ENCODE data around the gene ZFP36.

ZFP36 gene

DNA sequence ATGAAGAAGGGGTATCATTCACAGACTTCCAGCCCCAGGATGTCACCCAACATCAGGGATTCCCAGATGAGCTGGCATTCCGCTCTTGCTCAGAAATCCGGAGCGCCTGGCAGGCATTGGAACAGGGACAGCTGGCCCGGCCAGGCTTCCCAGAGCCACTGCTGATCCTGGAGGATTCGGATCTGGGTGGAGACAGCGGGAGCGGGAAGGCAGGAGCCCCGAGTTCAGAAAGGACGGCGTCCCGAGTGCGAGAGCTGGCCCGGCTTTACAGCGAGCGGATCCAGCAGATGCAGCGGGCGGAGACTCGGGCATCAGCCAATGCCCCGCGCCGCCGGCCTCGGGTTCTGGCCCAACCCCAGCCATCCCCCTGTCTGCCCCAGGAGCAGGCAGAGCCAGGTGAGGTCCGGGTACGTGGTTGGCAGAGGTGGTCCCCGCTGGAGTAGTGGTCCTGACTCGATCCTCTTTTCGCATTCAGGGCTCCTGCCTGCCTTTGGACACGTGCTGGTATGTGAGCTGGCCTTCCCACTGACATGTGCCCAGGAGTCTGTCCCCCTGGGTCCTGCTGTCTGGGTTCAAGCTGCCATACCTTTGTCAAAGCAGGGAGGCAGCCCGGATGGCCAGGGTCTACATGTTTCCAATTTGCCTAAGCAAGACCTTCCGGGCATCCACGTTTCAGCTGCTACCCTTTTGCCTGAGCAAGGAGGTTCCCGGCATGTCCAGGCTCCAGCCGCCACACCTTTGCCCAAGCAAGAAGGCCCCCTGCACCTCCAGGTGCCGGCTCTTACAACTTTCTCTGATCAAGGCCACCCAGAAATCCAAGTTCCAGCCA, 16.8 kb downstream of the ZFP36 start:
- FAIRE-seq, result no peak

- FAIRE-seq, result no peak
Measured at GRCh38 chr19:39424934-39425333, 18.3 kb downstream of the ZFP36 start.

DNA sequence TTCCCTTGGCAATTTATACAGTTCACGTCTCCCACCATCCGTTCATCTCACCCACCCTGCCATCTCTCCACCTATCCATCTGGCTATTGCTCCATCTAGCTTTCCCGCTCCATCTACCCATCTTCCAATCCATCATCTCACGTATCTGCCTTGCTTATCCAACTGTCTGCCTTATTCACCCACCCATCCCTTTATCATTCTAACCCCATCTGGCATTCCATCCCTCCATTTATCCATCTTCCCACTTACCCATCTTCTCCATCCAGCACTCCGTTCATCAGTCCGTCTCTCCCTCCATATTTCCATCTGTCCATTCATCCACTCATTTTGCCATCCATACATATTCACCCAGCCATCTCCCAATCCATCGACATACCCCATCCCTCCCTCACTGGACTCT, 19.1 kb downstream of the ZFP36 start:
- no peak for FAIRE-seq

GRCh38 chr19:39426170-39426569, 19.5 kb downstream of the ZFP36 start:
- FAIRE-seq, result no peak

DNA sequence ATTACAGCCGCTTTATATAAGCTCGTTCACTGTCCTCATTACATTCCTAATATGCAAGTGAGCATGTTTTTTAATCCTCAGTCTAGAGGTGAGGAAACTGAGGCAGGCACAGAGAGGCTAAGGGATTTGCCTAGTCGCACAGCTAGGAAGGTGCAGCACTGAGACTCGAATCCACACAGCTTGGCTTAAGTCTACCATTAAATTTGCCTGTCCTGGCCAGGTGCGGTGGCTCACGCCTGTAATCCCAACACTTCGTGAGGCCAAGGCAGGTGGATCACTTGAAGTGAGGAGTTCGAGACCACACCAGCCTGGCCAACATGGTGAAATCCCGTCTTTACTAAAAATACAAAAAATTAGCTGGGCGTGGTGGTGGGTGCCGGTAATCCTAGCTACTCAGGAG, 21.1 kb downstream of the ZFP36 start:
- FAIRE-seq, result no peak

DNA sequence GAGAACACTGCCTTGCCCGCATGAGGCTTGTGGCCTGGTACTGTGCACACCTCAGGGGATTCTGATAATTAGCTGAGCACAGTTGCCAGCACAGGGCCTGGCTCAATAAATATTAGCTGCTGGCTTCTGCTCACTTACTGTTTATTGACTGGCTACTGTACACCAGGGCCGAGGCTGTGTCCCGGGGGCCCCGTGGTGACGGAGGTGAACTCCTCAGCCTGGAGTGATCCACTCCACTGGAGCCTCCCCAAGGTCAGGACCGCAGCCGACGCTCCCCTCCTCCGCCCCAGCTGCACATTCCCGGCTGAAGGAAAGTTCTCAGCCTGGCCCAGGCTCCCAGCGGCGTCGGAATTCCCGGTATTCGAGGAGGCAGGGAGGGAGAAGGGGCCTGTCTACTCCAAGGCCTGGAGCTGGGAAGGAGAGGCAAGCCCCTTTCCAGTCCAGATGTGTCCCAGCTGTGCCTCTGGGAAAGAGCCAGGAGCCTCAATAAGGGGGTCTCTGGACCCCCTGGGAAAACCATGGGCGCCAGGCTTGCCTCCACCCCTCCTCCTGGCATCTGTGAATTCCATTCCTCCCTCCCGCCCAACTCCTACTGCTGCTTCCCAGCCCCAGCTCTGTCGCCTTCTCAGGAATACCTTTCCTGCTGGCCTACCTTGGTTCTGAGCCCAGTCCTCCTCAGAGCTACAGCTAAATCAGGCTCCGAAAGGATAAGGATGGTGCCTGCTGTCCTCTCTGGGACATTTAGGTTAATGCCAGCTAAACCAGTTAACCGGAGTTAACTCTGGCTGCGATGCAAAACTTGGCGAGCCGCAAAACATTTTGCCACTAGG, 21.9 kb downstream of the ZFP36 start:
- peak; percentile 25 for FAIRE-seq

DNA sequence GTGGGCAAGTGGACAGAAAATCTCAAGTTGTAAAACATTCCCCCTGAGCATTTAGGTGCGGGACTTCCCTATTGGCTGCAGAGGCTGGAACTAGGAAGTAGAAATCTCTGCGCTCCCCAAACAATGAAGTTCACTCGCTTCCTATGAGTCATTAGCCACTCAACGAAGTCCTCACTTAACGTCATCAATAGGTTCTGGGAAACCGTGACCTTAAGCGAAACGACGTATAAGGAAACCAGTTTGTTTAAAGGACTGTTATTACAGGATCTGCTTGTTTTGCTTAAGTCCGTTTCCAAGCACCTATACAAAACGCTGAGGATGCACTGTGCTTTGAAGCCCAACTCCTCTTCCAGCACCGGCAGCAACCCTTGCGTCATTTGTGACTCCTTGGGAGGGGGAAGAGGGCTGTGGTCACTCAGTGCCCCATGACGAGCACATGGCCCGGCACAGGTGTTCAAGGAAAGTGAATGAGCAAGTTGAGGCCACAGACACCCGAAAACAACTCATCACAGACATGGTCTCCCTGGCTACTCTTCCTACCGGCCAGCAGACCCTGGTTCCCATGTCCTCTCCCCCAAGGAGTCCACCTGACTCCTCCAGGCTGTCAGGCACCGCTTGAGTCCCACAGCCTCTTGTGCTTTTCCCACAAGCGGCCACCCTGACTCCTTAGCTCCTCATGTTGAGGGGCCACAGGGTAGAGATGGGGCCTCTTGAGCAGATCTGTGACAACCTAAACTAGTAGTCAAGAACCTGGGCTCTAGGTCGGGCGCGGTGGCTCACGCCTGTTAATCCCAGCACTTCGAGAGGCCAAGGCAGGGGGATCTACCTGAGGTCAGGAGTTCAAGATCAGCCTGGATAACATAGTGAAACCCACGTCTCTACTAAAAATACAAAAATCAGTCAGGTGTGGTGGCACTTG, 24.3 kb downstream of the ZFP36 start:
- no peak for FAIRE-seq

DNA sequence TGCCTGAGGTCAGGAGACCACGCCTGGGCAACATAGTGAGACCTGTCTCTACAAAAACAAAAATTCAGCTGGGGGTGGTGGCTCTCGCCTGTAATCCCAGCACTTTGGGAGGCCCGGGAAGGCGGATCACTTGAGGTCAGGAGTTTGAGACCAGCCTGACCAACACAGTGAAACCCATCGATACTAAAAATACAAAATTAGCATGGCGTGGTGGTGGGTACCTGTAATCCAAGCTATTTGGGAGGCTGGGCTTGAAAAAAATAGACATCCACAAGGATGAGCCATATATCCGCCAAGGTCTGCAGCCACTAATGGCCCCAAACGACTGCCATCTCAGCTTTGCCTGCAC, 26.0 kb downstream of the ZFP36 start:
- FAIRE-seq, result no peak

GRCh38 chr19:39433480-39434079, 26.9 kb downstream of the ZFP36 start:
- FAIRE-seq, result no peak

DNA sequence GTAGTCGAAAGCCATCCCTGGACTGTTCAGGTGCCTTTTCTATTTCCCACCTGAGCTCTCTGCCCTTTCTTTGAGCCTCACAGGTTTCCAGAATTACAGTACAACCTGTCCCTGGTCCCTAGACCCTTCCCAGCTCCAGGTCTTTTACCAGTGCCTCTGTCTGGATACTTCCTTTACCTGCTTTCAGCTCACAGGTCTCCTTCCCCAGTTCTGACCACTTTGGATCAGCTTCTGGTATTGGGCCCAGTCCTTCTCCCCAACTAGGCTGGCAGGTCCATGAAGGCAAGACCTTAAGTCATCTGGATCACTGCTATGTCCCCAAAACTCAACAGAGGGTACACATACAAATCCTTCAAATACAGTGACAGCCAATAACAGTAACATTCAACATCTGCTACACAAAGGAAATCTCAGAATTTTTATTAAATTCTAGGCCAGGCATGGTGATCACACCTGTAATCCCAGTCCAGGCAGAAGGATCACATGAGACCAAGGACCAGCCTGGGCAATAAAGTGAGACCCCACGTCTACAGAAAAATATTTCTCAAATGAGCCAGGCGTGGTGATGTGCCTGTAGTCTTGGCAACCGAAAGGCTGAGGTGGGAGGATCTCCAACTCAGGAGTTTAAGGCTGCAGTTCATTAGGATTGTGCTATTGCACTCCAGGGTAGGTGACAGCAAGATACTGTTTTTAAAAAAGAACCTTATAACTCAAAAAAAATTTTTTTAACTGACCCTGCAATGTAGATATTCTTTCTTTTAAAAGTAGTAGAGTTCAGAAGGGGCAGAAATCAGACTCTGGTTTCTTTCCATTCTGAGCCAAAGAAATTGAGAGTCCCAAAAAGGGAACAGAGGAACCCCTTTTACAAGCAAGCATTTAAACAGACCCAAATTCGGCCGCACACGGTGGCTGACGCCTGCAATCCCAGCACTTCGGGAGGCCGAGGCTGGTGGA, 27.8 kb downstream of the ZFP36 start:
- FAIRE-seq, result no peak

GRCh38 chr19:39435499-39436349, 29.1 kb downstream of the ZFP36 start, which contains the start of gene RPS16:
Gene RPS16, minus strand, starts transcription at chr19:39435949. Its CDS starts 54 bp downstream, at chr19:39435895.
- peak; percentile 84 for FAIRE-seq

- no peak for FAIRE-seq
Measured at GRCh38 chr19:39436350-39436716, 29.7 kb downstream of the ZFP36 start.

DNA sequence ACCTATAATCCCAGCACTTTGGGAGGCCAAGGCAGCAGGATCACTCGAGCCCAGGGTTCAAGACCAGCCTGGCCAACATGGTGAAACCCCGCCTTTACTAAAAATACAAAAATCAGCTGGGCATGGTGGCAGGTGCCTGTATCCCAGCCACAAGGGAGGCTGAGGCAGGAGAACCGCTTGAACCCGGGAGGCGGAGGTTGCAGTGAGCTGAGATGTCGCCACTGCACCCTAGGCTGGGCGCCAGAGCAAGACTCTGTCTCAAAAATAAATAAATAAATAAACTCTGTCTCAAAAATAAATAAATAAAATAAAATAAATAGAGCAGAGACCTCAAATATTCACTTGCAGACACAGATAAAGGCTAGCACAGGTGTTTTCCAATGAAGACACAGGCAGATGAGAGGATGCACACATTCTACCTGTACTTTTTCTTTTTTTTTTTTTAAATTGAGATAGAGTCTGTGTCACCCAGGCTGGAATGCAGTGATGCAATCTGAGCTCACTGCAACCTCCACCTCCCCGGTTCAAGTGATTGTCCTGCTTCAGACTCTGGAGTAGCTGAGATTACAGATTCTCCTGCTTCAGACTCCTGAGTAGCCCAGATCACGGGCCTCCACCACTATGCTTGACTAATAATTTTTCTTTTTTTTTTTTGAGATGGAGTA, 31.8 kb downstream of the ZFP36 start:
- no peak for FAIRE-seq

- FAIRE-seq, result no peak
Measured at GRCh38 chr19:39444598-39445195, 38.0 kb downstream of the ZFP36 start.

GRCh38 chr19:39445196-39446111, 38.8 kb downstream of the ZFP36 start, which contains the start of gene SUPT5H:
Gene SUPT5H, plus strand, starts transcription at chr19:39445582. Its CDS starts 309 bp downstream, at chr19:39445891.
- no peak for FAIRE-seq

- FAIRE-seq, result no peak
Measured at GRCh38 chr19:39446365-39447084, 39.9 kb downstream of the ZFP36 start.

- FAIRE-seq, result no peak
Measured at GRCh38 chr19:39448271-39448670, 41.6 kb downstream of the ZFP36 start.
